ENCODE data around the gene TOMM40L.

TOMM40L gene

GRCh38 chr1:161258439-161259344 lies 32.8 kb downstream of the TOMM40L start, which contains the start of gene PCP4L1:
PCP4L1 (plus strand) TSS chr1:161258745; CDS start chr1:161258975, 230 bp downstream.
- DNase-seq (ENCODE audit: low read depth), result no peak
- no peak within 1 kb of the TSS for H3K4me3 ChIP-seq (ENCODE audit: low read depth, low read length)

GRCh38 chr1:161259345-161259702 lies 33.5 kb downstream of the TOMM40L start:
- DNase-seq (ENCODE audit: low read depth), result no peak
- no peak for TF ChIP-seq MYC (IDR thresholded peaks at IDR 0.05; ENCODE audit: low read depth, low read length)
- H3K4me3 ChIP-seq (ENCODE audit: low read depth, low read length), result no peak overlapping the region

More at GRCh38 chr1:161258439-161259344, 32.8 kb downstream of the TOMM40L start, which contains the start of gene PCP4L1:
- TF ChIP-seq POLR2A (IDR thresholded peaks at IDR 0.05; ENCODE audit: extremely low read depth, insufficient read length), result no peak
- no peak for TF ChIP-seq MYC (IDR thresholded peaks at IDR 0.05; ENCODE audit: low read depth, low read length)
- TF ChIP-seq CTCF (IDR thresholded peaks at IDR 0.05; ENCODE audit: low read depth, low read length), result no peak
- TF ChIP-seq, protein P1, sequence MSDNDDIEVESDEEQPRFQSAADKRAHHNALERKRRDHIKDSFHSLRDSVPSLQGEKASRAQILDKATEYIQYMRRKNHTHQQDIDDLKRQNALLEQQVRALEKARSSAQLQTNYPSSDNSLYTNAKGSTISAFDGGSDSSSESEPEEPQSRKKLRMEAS (IDR thresholded peaks at IDR 0.05; ENCODE audit: low read depth, low read length), result no peak

GRCh38 chr1:161259765-161260164 lies 33.9 kb downstream of the TOMM40L start:
- H3K4me3 ChIP-seq (ENCODE audit: low read depth, low read length), result no peak overlapping the region
- TF ChIP-seq, protein P1 (IDR thresholded peaks at IDR 0.05; ENCODE audit: low read depth, low read length), result no peak
- no peak for TF ChIP-seq POLR2A (IDR thresholded peaks at IDR 0.05; ENCODE audit: extremely low read depth, insufficient read length)
- no peak for TF ChIP-seq MYC (IDR thresholded peaks at IDR 0.05; ENCODE audit: low read depth, low read length)
- TF ChIP-seq CTCF (IDR thresholded peaks at IDR 0.05; ENCODE audit: low read depth, low read length), result no peak
- DNase-seq (ENCODE audit: low read depth), result no peak

GRCh38 chr1:161260376-161261260 lies 34.8 kb downstream of the TOMM40L start:
- no peak for DNase-seq (ENCODE audit: low read depth)
- TF ChIP-seq, protein P1 (IDR thresholded peaks at IDR 0.05; ENCODE audit: low read depth, low read length), result no peak
- TF ChIP-seq MYC (IDR thresholded peaks at IDR 0.05; ENCODE audit: low read depth, low read length) (no peak), CTCF (IDR thresholded peaks at IDR 0.05; ENCODE audit: low read depth, low read length) (no peak), POLR2A (IDR thresholded peaks at IDR 0.05; ENCODE audit: extremely low read depth, insufficient read length) (no peak)
- H3K4me3 ChIP-seq (ENCODE audit: low read depth, low read length), result no peak overlapping the region

DNA sequence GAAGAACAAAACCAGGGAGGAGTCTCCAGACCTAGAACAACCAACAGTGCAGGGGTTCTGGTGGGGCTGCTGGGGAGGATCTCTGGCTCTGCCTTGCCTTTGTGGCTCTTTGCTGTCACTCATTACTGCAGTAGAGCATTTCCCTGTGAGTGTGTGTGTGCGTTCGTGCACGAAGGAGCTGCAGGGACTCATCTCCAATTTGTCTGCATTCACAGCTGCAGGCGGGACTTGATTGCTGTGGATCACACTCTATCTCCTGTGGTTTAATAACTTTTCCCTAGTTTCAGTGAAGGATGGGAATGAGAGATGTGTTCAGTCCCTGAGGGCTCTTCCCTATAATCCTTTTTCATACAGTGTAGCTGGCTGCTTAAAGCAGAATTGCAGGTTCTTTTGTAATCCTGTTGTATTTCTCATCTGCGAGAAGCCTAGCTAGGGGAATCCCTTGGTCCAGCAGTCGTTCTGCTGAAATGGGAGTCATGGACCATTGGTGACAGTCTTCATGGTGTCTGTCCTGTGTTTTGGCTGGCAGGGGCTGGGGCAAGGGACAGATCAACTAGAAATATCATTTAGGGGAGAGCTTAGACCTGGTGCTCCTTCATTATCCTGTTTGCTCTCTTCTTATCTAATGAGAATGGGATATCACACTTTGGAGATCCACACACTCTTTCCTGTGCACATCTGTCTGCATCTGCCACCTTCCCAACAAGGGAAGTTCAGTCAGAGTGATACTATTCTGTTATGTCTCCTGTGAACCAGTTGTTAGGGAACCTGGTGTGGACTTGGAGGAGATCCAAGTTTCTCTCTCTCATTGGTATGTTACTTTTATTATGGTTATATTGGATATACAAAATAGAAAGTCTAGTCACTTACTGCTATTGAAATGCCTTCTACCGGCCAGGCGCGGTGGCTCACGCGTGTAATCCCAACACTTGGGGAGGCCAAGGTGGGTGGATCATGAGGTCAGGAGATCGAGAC lies 35.7 kb downstream of the TOMM40L start:
- DNase-seq (ENCODE audit: low read depth), result no peak
- TF ChIP-seq, protein P1 (IDR thresholded peaks at IDR 0.05; ENCODE audit: low read depth, low read length), result no peak
- no peak for TF ChIP-seq POLR2A (IDR thresholded peaks at IDR 0.05; ENCODE audit: extremely low read depth, insufficient read length)
- no peak for TF ChIP-seq MYC (IDR thresholded peaks at IDR 0.05; ENCODE audit: low read depth, low read length)
- no peak for TF ChIP-seq CTCF (IDR thresholded peaks at IDR 0.05; ENCODE audit: low read depth, low read length)
- no peak overlapping the region for H3K4me3 ChIP-seq (ENCODE audit: low read depth, low read length)
